Fibroblast of lung (primary cell): ENCODE data around the gene GJD3. TPM values are rescaled to one million over a fixed set of nuclear protein-coding genes. Genes with fewer than 3 reads are reported as not detected.

Source experiments
- DNase-seq, 2 donors: peaks; one replicate each; pipeline versions ENCODE4 v3.0.0 to v3.0.0-alpha.2; 2010; ENCODE audit warnings: low read depth in 2 of 2
- H2AFZ ChIP-seq: 2 replicates; pipeline ENCODE4 v1.5.1; 2012; ENCODE audit warnings: low read length, control low read depth, inconsistent platforms
- H3K27ac ChIP-seq: 2 replicates; pipeline ENCODE4 v1.5.1; 2011; ENCODE audit warnings: low read length, control low read depth; ENCODE audit not compliant: insufficient read depth
- H3K27me3 ChIP-seq: 2 replicates; pipeline ENCODE4 v1.5.1; 2011; ENCODE audit warnings: mild to moderate bottlenecking, low read length; ENCODE audit not compliant: control insufficient read depth, insufficient read depth
- H3K36me3 ChIP-seq: 2 replicates; pipeline ENCODE4 v1.5.1; 2011; ENCODE audit warnings: low read length; ENCODE audit not compliant: control insufficient read depth, insufficient read depth
- H3K4me1 ChIP-seq: 2 replicates; pipeline ENCODE4 v1.5.1; 2011; ENCODE audit warnings: low read length; ENCODE audit not compliant: control insufficient read depth, insufficient read depth; ENCODE audit errors: extremely low read depth
- H3K4me2 ChIP-seq: 2 replicates; pipeline ENCODE4 v1.5.1; 2011; ENCODE audit warnings: low read length, control low read depth; ENCODE audit not compliant: insufficient read depth; ENCODE audit errors: extremely low read depth
- H3K4me3 ChIP-seq, 4 experiments: fragments of 200-600 bp in 1 of 4; sonication (generic) in 1 of 4; replicated peaks in 1 of 4; 2 replicates each; pipeline ENCODE4 v1.5.1; 2011 to 2016; ENCODE audit warnings: low read length in 4 of 4, low read depth in 3 of 4, mild to moderate bottlenecking in 3 of 4, control low read depth in 2 of 4, inconsistent platforms in 1 of 4, mixed read lengths in 1 of 4; ENCODE audit not compliant: insufficient read depth in 1 of 4; ENCODE audit errors: control extremely low read depth in 1 of 4
- H3K79me2 ChIP-seq: 2 replicates; pipeline ENCODE4 v1.5.1; 2012; ENCODE audit warnings: mild to moderate bottlenecking, low read length, inconsistent platforms; ENCODE audit not compliant: control insufficient read depth, insufficient read depth
- H3K9ac ChIP-seq: 2 replicates; pipeline ENCODE4 v1.5.1; 2011; ENCODE audit warnings: mild to moderate bottlenecking, low read length, control low read depth; ENCODE audit not compliant: insufficient read depth
- H3K9me3 ChIP-seq: 2 replicates; pipeline ENCODE4 v1.5.1; 2012; ENCODE audit warnings: low read depth, low read length; ENCODE audit not compliant: control insufficient read depth, insufficient read depth
- H4K20me1 ChIP-seq: 2 replicates; pipeline ENCODE4 v1.5.1; 2011; ENCODE audit warnings: low read length; ENCODE audit not compliant: control insufficient read depth, insufficient read depth; ENCODE audit errors: extremely low read depth
- EZH2 ChIP-seq: IDR thresholded peaks from 2 replicates; pipeline ENCODE4 v1.5.1; 2012; ENCODE audit warnings: low read length, control low read depth, mild to moderate bottlenecking; ENCODE audit errors: missing control alignments
- polyA plus RNA-seq, 2 donors: library from polyadenylated mRNA; depleted of rRNA in 1 of 2; stranded (reverse) in 1 of 2; unstranded in 1 of 2; fragments of >200 nt; gene quantifications; 2 replicates each; pipeline ENCODE4 v1.2.1, GENCODE V29; 2011 to 2012; ENCODE audit warnings: missing spikeins in 1 of 2
- total RNA-seq: library from RNA; depleted of rRNA; stranded (reverse); fragments of >200 nt; gene quantifications from 2 replicates; pipeline ENCODE4 v1.2.1, GENCODE V29; 2014
- TF ChIP-seq, protein P1 (sequence below), 2 donors: IDR thresholded peaks in 1 of 2; conservative IDR thresholded peaks in 1 of 2; 1 replicate in 1 of 2; 2 replicates in 1 of 2; pipeline ENCODE4 v1.5.1; 2011 to 2012; ENCODE audit warnings: low read length in 2 of 2, control low read depth in 1 of 2, inconsistent platforms in 1 of 2, low read depth in 1 of 2, mild to moderate bottlenecking in 1 of 2

Gene GJD3
- total and polyA plus RNA-seq, 2 donors (not counting 1 experiment from before 2014, with no cell fraction given) = 0.99 to 4.3 TPM

- H4K20me1 ChIP-seq = no peaks in the 10 kb centered on the region
Measured at GRCh38 chr17:40335620-40336019, 28.9 kb downstream of the GJD3 start.

GRCh38 chr17:40333781-40334448 is 30.6 kb downstream of the GJD3 start:
- H3K9me3 ChIP-seq = no peaks in the 10 kb centered on the region
- H3K4me3 ChIP-seq = no peak overlapping the region
- DNase-seq = no peak
- no peaks in the 10 kb centered on the region for H3K27me3 ChIP-seq
- H3K4me1 ChIP-seq = peaks cover 40% of the 10 kb centered on the region
- no peak overlapping the region for H3K27ac ChIP-seq
- H3K9ac ChIP-seq = no peak overlapping the region
- H3K4me2 ChIP-seq = no peak overlapping the region
- TF ChIP-seq, protein P1, sequence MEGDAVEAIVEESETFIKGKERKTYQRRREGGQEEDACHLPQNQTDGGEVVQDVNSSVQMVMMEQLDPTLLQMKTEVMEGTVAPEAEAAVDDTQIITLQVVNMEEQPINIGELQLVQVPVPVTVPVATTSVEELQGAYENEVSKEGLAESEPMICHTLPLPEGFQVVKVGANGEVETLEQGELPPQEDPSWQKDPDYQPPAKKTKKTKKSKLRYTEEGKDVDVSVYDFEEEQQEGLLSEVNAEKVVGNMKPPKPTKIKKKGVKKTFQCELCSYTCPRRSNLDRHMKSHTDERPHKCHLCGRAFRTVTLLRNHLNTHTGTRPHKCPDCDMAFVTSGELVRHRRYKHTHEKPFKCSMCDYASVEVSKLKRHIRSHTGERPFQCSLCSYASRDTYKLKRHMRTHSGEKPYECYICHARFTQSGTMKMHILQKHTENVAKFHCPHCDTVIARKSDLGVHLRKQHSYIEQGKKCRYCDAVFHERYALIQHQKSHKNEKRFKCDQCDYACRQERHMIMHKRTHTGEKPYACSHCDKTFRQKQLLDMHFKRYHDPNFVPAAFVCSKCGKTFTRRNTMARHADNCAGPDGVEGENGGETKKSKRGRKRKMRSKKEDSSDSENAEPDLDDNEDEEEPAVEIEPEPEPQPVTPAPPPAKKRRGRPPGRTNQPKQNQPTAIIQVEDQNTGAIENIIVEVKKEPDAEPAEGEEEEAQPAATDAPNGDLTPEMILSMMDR (conservative IDR thresholded peaks at IDR 0.05 in 1 of 2, IDR thresholded peaks at IDR 0.05 in 1 of 2; ENCODE audit: low read depth in 1 of 2, low read length in 2 of 2) = no peak
- H3K36me3 ChIP-seq = peaks cover 2% of the 10 kb centered on the region
- H3K79me2 ChIP-seq = peaks cover 15% of the 10 kb centered on the region
- no peak overlapping the region for H2AFZ ChIP-seq
- H4K20me1 ChIP-seq = no peaks in the 10 kb centered on the region

More at GRCh38 chr17:40335620-40336019, 28.9 kb downstream of the GJD3 start:
- Histone ChIP-seq H3K9ac (no peak overlapping the region), H3K79me2 (peaks cover 8% of the 10 kb centered on the region), H3K27me3 (no peaks in the 10 kb centered on the region), H3K4me1 (peaks cover 33% of the 10 kb centered on the region), H3K36me3 (peaks cover 2% of the 10 kb centered on the region), H3K9me3 (no peaks in the 10 kb centered on the region), H3K27ac (peak overlapping the region; percentile 8), H3K4me3 (no peak overlapping the region), H2AFZ (no peak overlapping the region), H3K4me2 (no peak overlapping the region)
- no peak for TF ChIP-seq EZH2
- TF ChIP-seq, protein P1 (conservative IDR thresholded peaks at IDR 0.05 in 1 of 2, IDR thresholded peaks at IDR 0.05 in 1 of 2; ENCODE audit: low read depth in 1 of 2, low read length in 2 of 2) = no peak
- DNase-seq = no peak

- Histone ChIP-seq H3K9me3 (no peaks in the 10 kb centered on the region), H3K4me1 (peaks cover 52% of the 10 kb centered on the region), H3K4me3 (peak overlapping the region in 1 of 4 experiments; percentile 21), H4K20me1 (no peaks in the 10 kb centered on the region), H3K27me3 (no peaks in the 10 kb centered on the region), H3K27ac (peak overlapping the region; percentile 50), H3K9ac (peak overlapping the region; percentile 16), H2AFZ (no peak overlapping the region), H3K4me2 (peak overlapping the region; percentile 54), H3K79me2 (peaks cover 26% of the 10 kb centered on the region), H3K36me3 (peaks cover 2% of the 10 kb centered on the region)
- DNase-seq = peak; percentile 69 to 82
- TF ChIP-seq EZH2 = no peak
- TF ChIP-seq, protein P1 (conservative IDR thresholded peaks at IDR 0.05 in 1 of 2, IDR thresholded peaks at IDR 0.05 in 1 of 2; ENCODE audit: low read depth in 1 of 2, low read length in 2 of 2) = no peak
Measured at GRCh38 chr17:40331743-40332641, 32.5 kb downstream of the GJD3 start.
